Panc1 (cell line): Measurements from ENCODE around the gene RAB11FIP3. TPM values are rescaled to one million over a fixed set of nuclear protein-coding genes. Genes with fewer than 3 reads are reported as not detected.

ENCODE experiments used
- ATAC-seq: fragments of 200-7000 bp; cut with Tn5 transposase; 2 replicates; pipeline ENCODE4 v1.9.1; 2020; ENCODE audit warnings: mild to moderate bottlenecking, moderate library complexity
- BruUV-seq: library from RNA; stranded (reverse); fragments of 400-500 nt; replicated peaks from 2 replicates; lab custom pipeline; 2021; lab: Mats Ljungman, UMichigan
- CTCF ChIA-PET: fragments of 300-600 bp; sonication (Branson Sonifier 250); formaldehyde crosslinking; loops from one replicate; lab custom pipeline; 2022; ENCODE audit warnings: antibody characterized with exemption; lab: Charles Lee
- POLR2A ChIA-PET: fragments of 300-600 bp; sonication (Branson Sonifier 250); formaldehyde crosslinking; loops from one replicate; lab custom pipeline; 2022; ENCODE audit warnings: antibody characterized with exemption; lab: Charles Lee
- DNase-seq: peaks from one replicate; pipeline ENCODE4 v3.0.0-alpha.2; 2010; ENCODE audit warnings: low read depth, low spot score
- H3K27ac ChIP-seq: 2 replicates; pipeline ENCODE4 v1.5.1; 2011; ENCODE audit warnings: mild to moderate bottlenecking, low read length, inconsistent platforms
- H3K27me3 ChIP-seq: fragments of 200-500 bp; sonication (Bioruptor generic); 2 replicates; pipeline ENCODE4 v1.6.0; 2014; ENCODE audit warnings: low read length, inconsistent platforms; ENCODE audit not compliant: control insufficient read depth, insufficient read depth
- H3K36me3 ChIP-seq: fragments of 200-500 bp; sonication (Bioruptor generic); 2 replicates; pipeline ENCODE4 v1.5.1; 2014; ENCODE audit warnings: inconsistent platforms, mild to moderate bottlenecking, low read length, moderate library complexity; ENCODE audit not compliant: control insufficient read depth, insufficient read depth
- H3K4me1 ChIP-seq: 2 replicates; pipeline ENCODE4 v1.5.1; 2011; ENCODE audit warnings: inconsistent platforms, mild to moderate bottlenecking, low read length, moderate library complexity; ENCODE audit not compliant: control insufficient read depth, insufficient read depth
- H3K4me3 ChIP-seq, 2 experiments: 2 replicates each; pipeline ENCODE4 v1.5.1; 2011 to 2012; ENCODE audit warnings: low read depth in 2 of 2, low read length in 2 of 2, mild to moderate bottlenecking in 2 of 2, inconsistent platforms in 1 of 2, moderate library complexity in 1 of 2
- H3K9me3 ChIP-seq: fragments of 200-500 bp; sonication (Bioruptor generic); 2 replicates; pipeline ENCODE4 v1.5.1; 2014; ENCODE audit warnings: low read depth, mild to moderate bottlenecking, inconsistent platforms, low read length, moderate library complexity; ENCODE audit not compliant: control insufficient read depth, insufficient read depth
- CTCF ChIP-seq: fragments of 450-650 bp; IDR thresholded peaks from 2 replicates; pipeline ENCODE4 v1.5.1; 2017; ENCODE audit warnings: mild to moderate bottlenecking
- POLR2AphosphoS5 ChIP-seq: IDR thresholded peaks from 2 replicates; pipeline ENCODE4 v1.6.1; 2012; ENCODE audit warnings: mild to moderate bottlenecking, low read depth, low read length, moderate library complexity
- SIN3A ChIP-seq: IDR thresholded peaks from 2 replicates; pipeline ENCODE4 v1.6.1; 2012; ENCODE audit warnings: low read depth, mild to moderate bottlenecking, low read length, moderate library complexity, borderline replicate concordance; ENCODE audit not compliant: insufficient read depth
- TCF7L2 ChIP-seq: IDR thresholded peaks from 2 replicates; pipeline ENCODE4 v1.6.1; 2011; ENCODE audit warnings: mild to moderate bottlenecking, low read depth, low read length, inconsistent platforms
- in situ Hi-C: cut with HindIII; loops from 2 replicates; pipeline ENCODE4 v1.10.0; 2016; ENCODE audit warnings: low sequenced_read_pairs, low pct_unique_long_range_greater_than_20kb
- intact Hi-C: fragments of 100-400 bp; cut with micrococcal nuclease; formaldehyde crosslinking; loops from one replicate; pipeline ENCODE4 v1.10.0; 2022; ENCODE audit not compliant: unreplicated experiment
- total RNA-seq: library from RNA; stranded (reverse); gene quantifications from one replicate; pipeline ENCODE4 v1.2.1, GENCODE V29; 2021; ENCODE audit not compliant: unreplicated experiment
- TF ChIP-seq, protein P1 (sequence below), 2 experiments: IDR thresholded peaks; 2 replicates each; pipeline ENCODE4 v1.6.1; 2011 to 2012; ENCODE audit warnings: low read depth in 2 of 2, control low read depth in 1 of 2, low read length in 1 of 2, mild to moderate bottlenecking in 1 of 2, moderate library complexity in 1 of 2; ENCODE audit not compliant: insufficient read depth in 1 of 2

The RAB11FIP3 gene
- total RNA-seq, 1 experiment from 2014 or later, result 57.3 TPM

- Histone ChIP-seq H3K27me3 (no peaks in the 10 kb centered on the region), H3K4me1 (no peaks in the 10 kb centered on the region), H3K27ac (no peak overlapping the region), H3K9me3 (no peaks in the 10 kb centered on the region), H3K4me3 (no peak overlapping the region), H3K36me3 (no peaks in the 10 kb centered on the region; the same call in 1 of the 2 replicates)
- no TSS peak for BruUV-seq
- TF ChIP-seq TCF7L2 (no peak), SIN3A (no peak), POLR2AphosphoS5 (no peak), CTCF (no peak)
- TF ChIP-seq, protein P1, sequence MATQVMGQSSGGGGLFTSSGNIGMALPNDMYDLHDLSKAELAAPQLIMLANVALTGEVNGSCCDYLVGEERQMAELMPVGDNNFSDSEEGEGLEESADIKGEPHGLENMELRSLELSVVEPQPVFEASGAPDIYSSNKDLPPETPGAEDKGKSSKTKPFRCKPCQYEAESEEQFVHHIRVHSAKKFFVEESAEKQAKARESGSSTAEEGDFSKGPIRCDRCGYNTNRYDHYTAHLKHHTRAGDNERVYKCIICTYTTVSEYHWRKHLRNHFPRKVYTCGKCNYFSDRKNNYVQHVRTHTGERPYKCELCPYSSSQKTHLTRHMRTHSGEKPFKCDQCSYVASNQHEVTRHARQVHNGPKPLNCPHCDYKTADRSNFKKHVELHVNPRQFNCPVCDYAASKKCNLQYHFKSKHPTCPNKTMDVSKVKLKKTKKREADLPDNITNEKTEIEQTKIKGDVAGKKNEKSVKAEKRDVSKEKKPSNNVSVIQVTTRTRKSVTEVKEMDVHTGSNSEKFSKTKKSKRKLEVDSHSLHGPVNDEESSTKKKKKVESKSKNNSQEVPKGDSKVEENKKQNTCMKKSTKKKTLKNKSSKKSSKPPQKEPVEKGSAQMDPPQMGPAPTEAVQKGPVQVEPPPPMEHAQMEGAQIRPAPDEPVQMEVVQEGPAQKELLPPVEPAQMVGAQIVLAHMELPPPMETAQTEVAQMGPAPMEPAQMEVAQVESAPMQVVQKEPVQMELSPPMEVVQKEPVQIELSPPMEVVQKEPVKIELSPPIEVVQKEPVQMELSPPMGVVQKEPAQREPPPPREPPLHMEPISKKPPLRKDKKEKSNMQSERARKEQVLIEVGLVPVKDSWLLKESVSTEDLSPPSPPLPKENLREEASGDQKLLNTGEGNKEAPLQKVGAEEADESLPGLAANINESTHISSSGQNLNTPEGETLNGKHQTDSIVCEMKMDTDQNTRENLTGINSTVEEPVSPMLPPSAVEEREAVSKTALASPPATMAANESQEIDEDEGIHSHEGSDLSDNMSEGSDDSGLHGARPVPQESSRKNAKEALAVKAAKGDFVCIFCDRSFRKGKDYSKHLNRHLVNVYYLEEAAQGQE (IDR thresholded peaks at IDR 0.05; ENCODE audit: insufficient read depth in 1 of 2, low read depth in 2 of 2, low read length in 1 of 2), result no peak
- ATAC-seq (no peak), DNase-seq (no peak)
- in situ Hi-C loops, result no loop called here
- ChIA-PET CTCF (interaction anchor here (0.6 kb wide), 1 partner anchor 554 kb away, joined by 3 read pairs; no protein-coding TSS in a partner anchor), POLR2A (no interaction called here)
- intact Hi-C loops, result no loop called here
Observed at GRCh38 chr16:500709-501108, 75.3 kb downstream of the RAB11FIP3 start.

DNA sequence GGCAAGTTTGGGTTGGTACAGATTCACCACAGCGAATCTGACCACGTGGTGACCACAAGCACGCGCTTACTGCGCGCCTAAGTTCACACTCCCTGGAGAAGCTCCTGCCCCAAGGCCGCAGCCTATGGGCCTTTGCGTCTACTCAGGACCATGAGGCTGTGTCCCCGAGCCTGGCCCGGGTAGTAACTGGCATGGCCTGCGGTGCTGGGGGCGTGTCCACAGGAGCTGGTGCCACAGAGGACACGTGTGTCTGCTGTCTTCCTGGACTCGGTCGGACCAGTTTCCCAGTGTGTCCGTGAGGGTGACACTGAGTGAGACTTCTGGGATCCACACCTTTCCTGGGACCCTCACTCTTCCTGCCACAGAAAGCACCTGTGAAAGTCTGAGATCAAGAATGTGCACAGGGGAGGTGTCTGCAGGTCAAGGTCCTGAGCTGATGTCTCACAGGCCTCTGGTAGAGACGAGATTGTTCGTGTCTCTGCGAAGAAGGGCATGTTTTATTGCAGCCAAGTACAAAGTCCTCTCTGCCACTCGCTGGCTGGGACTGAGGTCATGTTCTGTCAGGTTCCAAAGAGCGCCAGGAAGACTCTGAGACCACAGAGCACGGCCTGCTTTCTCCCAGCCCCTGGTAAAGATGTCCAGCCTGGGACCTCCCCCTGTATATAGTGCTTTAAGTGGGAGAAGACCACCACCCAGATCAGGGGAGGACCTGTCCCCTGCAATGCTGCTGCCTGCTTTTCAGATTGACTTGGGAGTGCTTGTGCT is 76.9 kb downstream of the RAB11FIP3 start:
- TF ChIP-seq TCF7L2, result no peak
- TF ChIP-seq CTCF, result no peak
- TF ChIP-seq, protein P1 (IDR thresholded peaks at IDR 0.05; ENCODE audit: insufficient read depth in 1 of 2, low read depth in 2 of 2, low read length in 1 of 2), result no peak
- TF ChIP-seq SIN3A, result no peak
- no peak for TF ChIP-seq POLR2AphosphoS5
- no peaks in the 10 kb centered on the region for H3K27me3 ChIP-seq
- ATAC-seq, result peak; percentile 64
- H3K4me1 ChIP-seq, result no peaks in the 10 kb centered on the region
- intact Hi-C loops (no loop called here), in situ Hi-C loops (no loop called here)
- BruUV-seq, result no TSS peak
- H3K36me3 ChIP-seq, result no peaks in the 10 kb centered on the region; the same call in 1 of the 2 replicates
- DNase-seq, result no peak
- no peak overlapping the region for H3K4me3 ChIP-seq
- H3K27ac ChIP-seq, result no peak overlapping the region; the same call in 1 of the 2 replicates
- ChIA-PET POLR2A (no interaction called here), CTCF (no interaction called here)
- no peaks in the 10 kb centered on the region for H3K9me3 ChIP-seq
